OCI-LY3 (cell line): Measurements from ENCODE around the gene DIPK1B.

Source experiments
- H2AFZ ChIP-seq: fragments of 200-600, 300-600 bp; shearing (Covaris generic); 2 replicates; pipeline ENCODE4 v1.6.0; 2014; ENCODE audit warnings: antibody characterized with exemption, low read depth, low read length
- H3K27ac ChIP-seq: fragments of 200-600, 300-600 bp; sonication (generic); 2 replicates; pipeline ENCODE4 v1.5.1; 2014; ENCODE audit warnings: mild to moderate bottlenecking, low read length, moderate library complexity, mixed read lengths
- H3K27me3 ChIP-seq: fragments of 200-600, 300-600 bp; sonication (generic); 2 replicates; pipeline ENCODE4 v1.6.1; 2014; ENCODE audit warnings: low read depth, low read length, mixed read lengths
- H3K36me3 ChIP-seq: fragments of 200-600, 300-600 bp; sonication (generic); replicated peaks from 2 replicates; pipeline ENCODE3; 2014; ENCODE audit warnings: low read depth, low read length, mixed read lengths
- H3K4me1 ChIP-seq: fragments of 300-600, 200-600 bp; sonication (generic); 2 replicates; pipeline ENCODE4 v1.6.1; 2014; ENCODE audit warnings: low read length, mixed read lengths
- H3K4me2 ChIP-seq: fragments of 200-600, 300-600 bp; sonication (generic); 2 replicates; pipeline ENCODE4 v1.6.1; 2014; ENCODE audit warnings: low read length, mixed read lengths
- H3K4me3 ChIP-seq: fragments of 300-600, 200-600 bp; sonication (generic); 2 replicates; pipeline ENCODE4 v1.5.1; 2014; ENCODE audit warnings: antibody characterized with exemption, mild to moderate bottlenecking, low read length, moderate library complexity
- H3K79me2 ChIP-seq: fragments of 300-600, 200-600 bp; shearing (Covaris generic); 2 replicates; pipeline ENCODE4 v1.6.1; 2014; ENCODE audit warnings: mild to moderate bottlenecking, low read length, mixed read lengths
- H3K9ac ChIP-seq: fragments of 300-600, 200-600 bp; shearing (Covaris generic); 2 replicates; pipeline ENCODE4 v1.6.0; 2014; ENCODE audit warnings: mild to moderate bottlenecking, low read length, moderate library complexity
- H3K9me3 ChIP-seq: fragments of 200-600, 300-600 bp; shearing (Covaris generic); 2 replicates; pipeline ENCODE4 v1.6.1; 2014; ENCODE audit warnings: low read length, mixed read lengths; ENCODE audit not compliant: insufficient read depth
- H4K20me1 ChIP-seq: fragments of 200-600, 300-600 bp; sonication (generic); 2 replicates; pipeline ENCODE4 v1.6.1; 2016; ENCODE audit warnings: low read length, mixed read lengths; ENCODE audit not compliant: insufficient read depth
- EZH2phosphoT487 ChIP-seq: fragments of 200-600 bp; shearing (Covaris generic); IDR thresholded peaks from 2 replicates; pipeline ENCODE4 v1.6.1; 2018; ENCODE audit warnings: antibody characterized with exemption, mixed run types, low read depth
- TF ChIP-seq, protein P1 (sequence below): fragments of 200-600, 300-600 bp; sonication (generic); IDR thresholded peaks from 2 replicates; pipeline ENCODE4 v1.5.1; 2014; ENCODE audit warnings: antibody characterized with exemption, low read length, low read depth

Gene DIPK1B

DNA sequence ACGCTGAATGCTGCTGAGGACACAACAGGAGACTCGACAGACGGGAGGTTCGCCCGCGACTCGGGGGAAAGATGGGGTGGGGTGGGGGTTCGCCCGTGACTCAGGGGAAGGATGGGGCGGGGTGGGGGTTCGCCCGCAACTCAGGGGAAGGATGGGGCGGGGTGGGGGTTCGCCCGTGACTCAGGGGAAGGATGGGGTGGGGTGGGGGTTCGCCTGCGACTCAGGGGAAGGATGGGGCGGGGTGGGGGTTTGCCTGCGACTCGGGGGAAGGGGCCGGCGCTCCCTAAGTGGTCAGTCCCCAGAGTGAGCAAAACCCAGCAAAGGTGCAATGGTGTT, 33.8 kb downstream of the DIPK1B start:
- H2AFZ ChIP-seq, result no peak overlapping the region
- H3K4me2 ChIP-seq, result no peak overlapping the region
- no peaks in the 10 kb centered on the region for H3K79me2 ChIP-seq
- no peak overlapping the region for H3K27ac ChIP-seq
- H3K9me3 ChIP-seq, result no peaks in the 10 kb centered on the region
- no peaks in the 10 kb centered on the region for H3K36me3 ChIP-seq
- no peaks in the 10 kb centered on the region for H3K4me1 ChIP-seq
- H3K4me3 ChIP-seq, result no peak overlapping the region
- no peak for TF ChIP-seq EZH2phosphoT487
- TF ChIP-seq, protein P1, sequence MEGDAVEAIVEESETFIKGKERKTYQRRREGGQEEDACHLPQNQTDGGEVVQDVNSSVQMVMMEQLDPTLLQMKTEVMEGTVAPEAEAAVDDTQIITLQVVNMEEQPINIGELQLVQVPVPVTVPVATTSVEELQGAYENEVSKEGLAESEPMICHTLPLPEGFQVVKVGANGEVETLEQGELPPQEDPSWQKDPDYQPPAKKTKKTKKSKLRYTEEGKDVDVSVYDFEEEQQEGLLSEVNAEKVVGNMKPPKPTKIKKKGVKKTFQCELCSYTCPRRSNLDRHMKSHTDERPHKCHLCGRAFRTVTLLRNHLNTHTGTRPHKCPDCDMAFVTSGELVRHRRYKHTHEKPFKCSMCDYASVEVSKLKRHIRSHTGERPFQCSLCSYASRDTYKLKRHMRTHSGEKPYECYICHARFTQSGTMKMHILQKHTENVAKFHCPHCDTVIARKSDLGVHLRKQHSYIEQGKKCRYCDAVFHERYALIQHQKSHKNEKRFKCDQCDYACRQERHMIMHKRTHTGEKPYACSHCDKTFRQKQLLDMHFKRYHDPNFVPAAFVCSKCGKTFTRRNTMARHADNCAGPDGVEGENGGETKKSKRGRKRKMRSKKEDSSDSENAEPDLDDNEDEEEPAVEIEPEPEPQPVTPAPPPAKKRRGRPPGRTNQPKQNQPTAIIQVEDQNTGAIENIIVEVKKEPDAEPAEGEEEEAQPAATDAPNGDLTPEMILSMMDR, result no peak
- H3K27me3 ChIP-seq, result peaks cover 28% of the 10 kb centered on the region
- no peaks in the 10 kb centered on the region for H4K20me1 ChIP-seq
- no peak overlapping the region for H3K9ac ChIP-seq

DNA sequence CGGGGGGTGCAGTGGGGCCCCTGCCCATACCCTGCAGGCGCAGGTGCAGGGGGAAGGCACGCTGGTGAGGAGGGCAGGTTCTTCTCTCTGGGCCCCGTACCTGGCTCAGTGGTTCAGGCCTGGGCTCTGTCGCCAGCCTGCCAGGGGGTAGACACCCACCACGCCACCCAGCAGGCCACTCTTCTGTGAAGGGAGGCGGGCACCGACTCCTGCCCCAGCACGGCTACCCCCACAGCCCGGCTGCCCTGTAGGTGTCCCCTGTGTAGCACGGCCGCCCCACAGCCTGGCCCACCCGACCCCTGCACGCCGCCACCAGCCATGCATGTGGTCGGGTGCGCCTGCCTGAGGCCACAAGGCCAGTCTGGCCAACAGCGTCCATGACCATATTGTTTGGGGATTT, 34.2 kb downstream of the DIPK1B start:
- Histone ChIP-seq H3K9ac (no peak overlapping the region), H3K9me3 (peaks cover 4% of the 10 kb centered on the region), H3K36me3 (no peaks in the 10 kb centered on the region), H3K27ac (no peak overlapping the region), H3K79me2 (no peaks in the 10 kb centered on the region), H2AFZ (no peak overlapping the region), H3K4me2 (no peak overlapping the region), H3K4me3 (no peak overlapping the region), H3K4me1 (no peaks in the 10 kb centered on the region), H4K20me1 (no peaks in the 10 kb centered on the region), H3K27me3 (peaks cover 26% of the 10 kb centered on the region)
- TF ChIP-seq, protein P1, result no peak
- TF ChIP-seq EZH2phosphoT487, result no peak

DNA sequence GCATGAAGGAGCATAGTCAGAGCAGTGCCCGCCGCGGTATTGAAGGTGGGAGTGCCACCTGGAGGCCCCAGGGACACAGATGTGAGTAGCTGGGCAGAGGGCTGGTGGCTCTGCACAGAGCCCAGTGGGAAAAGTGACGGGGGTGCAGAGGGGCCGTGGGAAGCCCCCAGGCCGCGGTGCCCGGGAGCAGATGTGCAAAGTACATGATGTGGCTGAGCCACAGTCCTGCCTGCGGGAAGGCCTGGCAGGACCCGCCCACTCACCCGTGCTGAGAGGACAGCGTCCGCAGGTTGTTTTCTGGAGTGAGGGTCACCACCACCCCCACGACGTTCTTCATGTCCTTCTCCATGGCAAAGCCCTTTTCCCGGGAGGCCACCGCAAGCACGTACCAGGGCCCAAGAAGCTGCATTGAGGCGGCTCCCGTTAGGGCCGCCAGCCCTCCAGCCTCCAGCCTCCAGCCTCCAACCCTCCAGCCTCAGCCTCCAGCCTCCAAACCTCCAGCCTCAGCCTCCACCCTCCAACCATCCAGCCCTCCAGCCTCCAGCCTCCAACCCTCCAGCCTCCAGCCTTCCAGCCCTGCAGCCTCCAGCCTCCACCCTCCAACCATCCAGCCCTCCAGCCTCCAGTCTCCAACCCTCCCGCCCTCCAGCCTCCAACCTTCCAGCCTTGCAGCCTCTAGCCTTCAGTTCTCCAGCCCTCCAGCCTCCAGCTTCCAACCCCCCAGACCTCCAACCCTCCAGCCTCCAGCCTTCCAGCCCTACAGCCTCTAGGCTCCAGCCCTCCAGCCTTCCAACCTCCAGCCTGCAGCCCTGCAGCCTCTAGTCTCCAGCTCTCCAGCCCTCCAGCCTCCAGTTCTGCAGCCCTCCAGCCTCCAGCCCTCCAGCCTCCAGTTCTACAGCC, 35.0 kb downstream of the DIPK1B start:
- H3K9ac ChIP-seq, result no peak overlapping the region
- no peak overlapping the region for H3K4me2 ChIP-seq
- peaks cover 18% of the 10 kb centered on the region for H3K27me3 ChIP-seq
- TF ChIP-seq, protein P1, result no peak
- no peak for TF ChIP-seq EZH2phosphoT487
- no peaks in the 10 kb centered on the region for H3K36me3 ChIP-seq
- H3K27ac ChIP-seq, result no peak overlapping the region
- H3K9me3 ChIP-seq, result peaks cover 12% of the 10 kb centered on the region
- H3K79me2 ChIP-seq, result no peaks in the 10 kb centered on the region
- H2AFZ ChIP-seq, result no peak overlapping the region
- no peak overlapping the region for H3K4me3 ChIP-seq
- H4K20me1 ChIP-seq, result no peaks in the 10 kb centered on the region
- no peaks in the 10 kb centered on the region for H3K4me1 ChIP-seq

DNA sequence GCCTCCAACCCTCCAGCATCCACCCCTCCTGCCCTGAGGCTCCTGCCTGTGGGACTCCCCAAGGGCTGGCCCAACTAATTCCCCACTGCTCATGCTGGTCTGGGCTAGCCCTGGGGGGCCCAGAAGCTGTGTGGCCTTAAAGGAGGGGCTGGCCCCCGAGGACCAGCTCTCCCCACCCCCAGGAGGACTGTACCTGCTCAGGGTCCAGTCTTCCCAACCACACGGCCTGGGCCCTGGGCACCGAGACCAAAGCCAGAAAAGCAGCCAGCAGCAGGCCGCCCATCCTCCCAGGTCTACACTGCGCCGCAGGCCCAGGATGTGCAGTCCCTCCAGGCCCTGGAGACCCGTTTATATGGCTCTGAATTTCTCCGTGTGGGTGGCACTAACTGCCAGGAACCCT, 35.8 kb downstream of the DIPK1B start, which contains the start of gene LCN6:
LCN6 (minus strand) TSS at position 325 of the 400 bp plus-strand sequence; CDS start at position 283, 42 bp downstream.
- Histone ChIP-seq H2AFZ (no peak within 1 kb of the TSS), H3K4me1 (no peaks in the 10 kb centered on the region), H3K9me3 (peaks cover 16% of the 10 kb centered on the region), H3K4me3 (no peak within 1 kb of the TSS), H3K79me2 (no peaks in the 10 kb centered on the region), H4K20me1 (no peaks in the 10 kb centered on the region), H3K27ac (no peak within 1 kb of the TSS), H3K27me3 (peaks cover 10% of the 10 kb centered on the region), H3K36me3 (no peaks in the 10 kb centered on the region), H3K4me2 (no peak within 1 kb of the TSS), H3K9ac (no peak within 1 kb of the TSS)
- TF ChIP-seq, protein P1, result no peak
- TF ChIP-seq EZH2phosphoT487, result no peak
